Suprapubic skin (tissue), 4 donors: Measurements from ENCODE around the gene CREG1. TPM values are rescaled to one million over a fixed set of nuclear protein-coding genes. Genes with fewer than 3 reads are reported as not detected.

ENCODE experiments used
- DNase-seq, 2 donors: peaks; one replicate each; pipeline ENCODE4 v3.0.0-alpha.2; 2019; ENCODE audit warnings: low spot score in 2 of 2
- H3K27ac ChIP-seq: fragments of 200-600 bp; sonication (generic); one replicate; pipeline ENCODE4 v1.5.1; 2019
- H3K27me3 ChIP-seq: fragments of 200-600 bp; sonication (generic); one replicate; pipeline ENCODE4 v1.5.1; 2019
- H3K36me3 ChIP-seq: fragments of 200-600 bp; sonication (generic); one replicate; pipeline ENCODE4 v1.5.1; 2019
- H3K4me1 ChIP-seq: fragments of 200-600 bp; sonication (generic); one replicate; pipeline ENCODE4 v1.5.1; 2019
- H3K4me3 ChIP-seq: fragments of 200-600 bp; sonication (generic); one replicate; pipeline ENCODE4 v1.5.1; 2019; ENCODE audit warnings: mild to moderate bottlenecking
- H3K9me3 ChIP-seq: fragments of 200-600 bp; sonication (generic); one replicate; pipeline ENCODE4 v1.5.1; 2019
- CTCF ChIP-seq, 2 donors: fragments of 200-600 bp in 1 of 2; fragments of 450-650 bp in 1 of 2; sonication (generic) in 1 of 2; IDR thresholded peaks; one replicate each; pipeline ENCODE4 v1.5.1; 2016 to 2019; ENCODE audit warnings: antibody characterized with exemption in 2 of 2, mild to moderate bottlenecking in 1 of 2, moderate library complexity in 1 of 2
- EP300 ChIP-seq: sonication (generic); formaldehyde crosslinking; IDR thresholded peaks from one replicate; pipeline ENCODE4 v1.6.1; 2017; ENCODE audit warnings: antibody characterized with exemption
- POLR2A ChIP-seq, 2 donors: fragments of 450-650 bp; IDR thresholded peaks; one replicate each; pipeline ENCODE4 v1.6.1; 2017; ENCODE audit warnings: antibody characterized with exemption in 2 of 2, mild to moderate bottlenecking in 2 of 2, moderate library complexity in 2 of 2
- POLR2AphosphoS5 ChIP-seq, 3 donors: sonication (generic); formaldehyde crosslinking; IDR thresholded peaks; one replicate each; pipeline ENCODE4 v1.6.1; 2017; ENCODE audit warnings: antibody characterized with exemption in 3 of 3
- WGBS: methylation state at CpG from one replicate; pipeline ENCODE4 v1.1.5; 2018; 5-methylcytosine and 5-hydroxymethylcytosine counted together
- total RNA-seq, 4 donors: library from RNA; depleted of rRNA; stranded (reverse); fragments of >200 nt; gene quantifications; one replicate each; pipeline ENCODE4 v1.1.0, GENCODE V29; 2016

Gene CREG1
- total RNA-seq, 4 donors from 2014 or later: 82.2 to 349 (median 188) TPM

DNA sequence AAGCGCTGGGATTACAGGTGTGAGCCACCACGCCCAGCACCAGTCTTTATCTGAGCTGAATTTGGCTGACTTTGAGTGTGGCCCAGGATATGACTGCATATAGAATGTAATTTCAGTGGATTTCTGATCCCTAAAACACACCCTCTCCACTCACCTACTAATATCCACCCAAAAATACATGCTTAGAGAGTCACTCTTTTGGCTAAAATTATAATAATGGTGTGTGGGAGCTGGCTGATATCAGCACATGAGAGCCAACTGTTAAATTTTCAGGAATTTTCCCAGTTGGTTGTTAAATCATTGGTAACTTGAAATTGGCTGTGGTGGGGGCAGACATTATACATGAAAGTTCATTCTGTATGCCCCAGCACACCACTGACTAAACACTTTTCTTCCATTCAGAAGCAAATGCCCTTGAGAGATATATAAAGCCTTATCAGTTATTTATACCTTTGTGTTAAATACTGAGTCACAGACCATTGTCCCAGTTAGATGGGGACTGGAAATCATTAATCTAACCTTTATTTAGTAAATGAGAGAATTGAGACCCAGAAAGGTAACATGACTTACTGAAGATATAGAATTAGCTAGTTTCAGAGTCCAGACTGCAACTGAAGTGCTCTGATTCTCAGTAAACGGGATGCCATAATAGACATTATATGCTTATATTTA is 25.4 kb downstream of the CREG1 start:
- H3K27ac ChIP-seq: no peak overlapping the region
- H3K4me3 ChIP-seq: no peak overlapping the region
- H3K27me3 ChIP-seq: no peaks in the 10 kb centered on the region
- no peak for DNase-seq
- 94% methylated on average over 3 of the region's 3 CpGs for WGBS
- TF ChIP-seq CTCF (IDR thresholded peaks at IDR 0.05) (no peak), POLR2AphosphoS5 (IDR thresholded peaks at IDR 0.05) (no peak), POLR2A (IDR thresholded peaks at IDR 0.05) (no peak), EP300 (no peak)
- no peaks in the 10 kb centered on the region for H3K9me3 ChIP-seq
- H3K36me3 ChIP-seq: no peaks in the 10 kb centered on the region
- no peaks in the 10 kb centered on the region for H3K4me1 ChIP-seq

- Histone ChIP-seq H3K4me3 (no peak overlapping the region), H3K9me3 (no peaks in the 10 kb centered on the region), H3K27me3 (no peaks in the 10 kb centered on the region), H3K27ac (no peak overlapping the region), H3K4me1 (no peaks in the 10 kb centered on the region), H3K36me3 (no peaks in the 10 kb centered on the region)
- WGBS: 60% methylated on average over 8 of the region's 8 CpGs
- TF ChIP-seq POLR2AphosphoS5 (IDR thresholded peaks at IDR 0.05): no peak
- no peak for TF ChIP-seq EP300
- no peak for DNase-seq
Measured at GRCh38 chr1:167526667-167527383, 26.7 kb downstream of the CREG1 start.

GRCh38 chr1:167524651-167525050 is 28.9 kb downstream of the CREG1 start:
- Histone ChIP-seq H3K4me3 (no peak overlapping the region), H3K27me3 (no peaks in the 10 kb centered on the region), H3K9me3 (no peaks in the 10 kb centered on the region), H3K36me3 (no peaks in the 10 kb centered on the region), H3K4me1 (no peaks in the 10 kb centered on the region), H3K27ac (no peak overlapping the region)
- TF ChIP-seq POLR2AphosphoS5 (IDR thresholded peaks at IDR 0.05) (no peak), CTCF (IDR thresholded peaks at IDR 0.05) (no peak), EP300 (no peak), POLR2A (IDR thresholded peaks at IDR 0.05) (no peak)
- no peak for DNase-seq
- 82% methylated on average over 9 of the region's 9 CpGs for WGBS

- Histone ChIP-seq H3K4me3 (no peak overlapping the region), H3K4me1 (no peaks in the 10 kb centered on the region), H3K27me3 (peaks cover 4% of the 10 kb centered on the region), H3K27ac (no peak overlapping the region), H3K36me3 (no peaks in the 10 kb centered on the region), H3K9me3 (no peaks in the 10 kb centered on the region)
- no peak for DNase-seq
- 91% methylated on average over 5 of the region's 5 CpGs for WGBS
- TF ChIP-seq POLR2AphosphoS5 (IDR thresholded peaks at IDR 0.05): no peak
- no peak for TF ChIP-seq POLR2A (IDR thresholded peaks at IDR 0.05)
- TF ChIP-seq CTCF (IDR thresholded peaks at IDR 0.05): no peak
- TF ChIP-seq EP300: no peak
Measured at GRCh38 chr1:167522246-167522645, 31.3 kb downstream of the CREG1 start.

DNA sequence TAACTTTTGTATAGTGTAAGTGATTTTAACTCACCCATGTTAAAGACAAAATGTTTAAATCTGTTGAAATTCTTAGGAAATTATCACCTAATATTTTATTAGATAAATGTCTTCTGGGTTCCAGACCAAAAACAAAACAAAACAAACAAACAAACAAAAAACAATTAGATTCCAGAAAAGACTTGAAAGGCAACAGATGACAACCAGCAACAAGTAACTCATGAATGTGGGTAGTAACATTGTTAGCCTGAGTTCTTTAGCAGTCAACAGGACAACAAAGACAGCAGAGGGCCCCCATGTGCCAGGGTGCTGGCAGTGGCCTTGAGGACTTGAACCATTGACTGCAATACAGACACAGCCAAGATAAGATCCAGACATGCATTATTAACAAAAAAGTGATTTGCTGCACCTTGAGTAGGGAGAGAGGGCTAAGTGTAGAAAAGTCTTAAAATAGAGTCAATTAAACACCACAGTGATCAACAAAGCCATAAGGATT is 32.8 kb downstream of the CREG1 start:
- H3K4me3 ChIP-seq: no peak overlapping the region
- TF ChIP-seq POLR2AphosphoS5 (IDR thresholded peaks at IDR 0.05) (no peak), POLR2A (IDR thresholded peaks at IDR 0.05) (no peak), CTCF (IDR thresholded peaks at IDR 0.05) (no peak), EP300 (no peak)
- peaks cover 7% of the 10 kb centered on the region for H3K27me3 ChIP-seq
- H3K27ac ChIP-seq: no peak overlapping the region
- DNase-seq: no peak
- no peaks in the 10 kb centered on the region for H3K4me1 ChIP-seq
- no peaks in the 10 kb centered on the region for H3K36me3 ChIP-seq
- H3K9me3 ChIP-seq: no peaks in the 10 kb centered on the region
